Kidney epithelial cell (primary cell): ENCODE measurements around the gene DCC. TPM values are rescaled to one million over a fixed set of nuclear protein-coding genes. Genes with fewer than 3 reads are reported as not detected.

ENCODE experiments used
- DNase-seq: peaks from one replicate; pipeline ENCODE4 v3.0.0-alpha.2; 2010; ENCODE audit warnings: low read depth
- H3K27me3 ChIP-seq: 2 replicates; pipeline ENCODE4 v1.6.0; 2011; ENCODE audit warnings: low read length; ENCODE audit not compliant: control insufficient read depth, insufficient read depth
- H3K36me3 ChIP-seq: 2 replicates; pipeline ENCODE4 v1.5.1; 2011; ENCODE audit warnings: low read length; ENCODE audit not compliant: control insufficient read depth, insufficient read depth
- H3K4me3 ChIP-seq: 2 replicates; pipeline ENCODE4 v1.5.1; 2011; ENCODE audit warnings: low read depth, mild to moderate bottlenecking, control low read depth, low read length
- CTCF ChIP-seq: IDR thresholded peaks from 2 replicates; pipeline ENCODE4 v1.5.1; 2011; ENCODE audit warnings: mild to moderate bottlenecking, moderate library complexity, low read length, control low read depth, inconsistent platforms; ENCODE audit not compliant: insufficient read depth, poor library complexity, severe bottlenecking
- total RNA-seq: library from RNA; depleted of rRNA; stranded (reverse); fragments of >200 nt; gene quantifications from 2 replicates; pipeline ENCODE4 v1.2.3, GENCODE V29; 2015

The DCC gene
- total RNA-seq, 1 donor from 2014 or later = 0.04 TPM

DNA sequence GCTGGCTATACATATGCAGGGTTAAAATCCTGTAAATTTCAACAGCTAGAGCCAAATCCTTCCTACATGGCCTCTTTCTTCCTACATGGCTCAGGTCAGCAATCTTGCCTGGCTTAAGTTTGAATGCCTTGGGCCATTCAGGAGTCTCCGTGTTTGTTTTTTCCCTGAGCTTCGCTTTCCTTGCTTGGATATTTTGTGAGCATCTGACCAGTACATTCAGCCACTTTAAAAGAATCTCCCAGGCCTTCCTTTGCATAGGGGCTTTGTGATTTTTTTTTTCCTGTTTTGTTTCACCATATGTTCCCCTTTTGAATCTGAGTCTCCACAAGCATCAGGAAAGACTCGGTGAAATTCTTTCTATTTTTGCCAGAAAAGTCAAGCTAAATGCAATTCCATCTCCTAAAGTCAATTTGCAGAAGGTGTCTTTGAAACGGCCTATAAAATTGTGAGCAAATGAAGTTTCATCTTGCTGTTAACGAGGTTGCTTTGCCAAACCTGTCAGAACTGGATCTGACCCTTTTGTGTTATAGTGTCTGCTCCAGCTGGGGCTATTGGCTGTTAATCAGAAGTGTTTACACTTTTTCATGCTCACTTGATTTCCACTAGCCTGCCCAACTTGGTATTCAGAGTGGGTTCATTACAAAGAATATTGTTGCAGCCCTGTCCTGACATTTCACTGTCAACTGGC, 256.9 kb downstream of the DCC start:
- Histone ChIP-seq H3K36me3 (no peaks in the 10 kb centered on the region), H3K4me3 (no peak overlapping the region), H3K27me3 (no peaks in the 10 kb centered on the region)
- no peak for TF ChIP-seq CTCF
- no peak for DNase-seq

DNA sequence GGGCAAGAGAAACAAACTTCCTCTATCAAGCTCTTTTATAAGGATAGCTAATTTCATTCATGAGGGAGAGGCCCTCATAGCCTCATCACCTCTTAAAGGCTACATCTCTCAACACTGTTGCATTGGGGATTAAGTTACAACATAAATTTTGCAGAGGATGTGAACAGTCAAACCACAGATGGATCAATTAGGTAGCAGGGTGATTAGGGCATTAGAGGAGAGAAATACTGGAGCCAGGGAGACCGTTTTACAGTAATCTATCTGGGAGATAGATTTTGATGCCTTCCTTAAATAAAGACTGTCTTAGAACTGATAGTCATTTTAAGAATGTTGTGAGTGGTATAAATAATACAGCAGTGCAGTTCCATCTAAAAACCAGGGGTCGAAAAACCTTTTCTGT, 258.9 kb downstream of the DCC start:
- no peak for TF ChIP-seq CTCF
- no peak for DNase-seq
- no peaks in the 10 kb centered on the region for H3K27me3 ChIP-seq
- H3K4me3 ChIP-seq = no peak overlapping the region
- H3K36me3 ChIP-seq = no peaks in the 10 kb centered on the region

GRCh38 chr18:52602820-52603219, 262.8 kb downstream of the DCC start:
- Histone ChIP-seq H3K36me3 (no peaks in the 10 kb centered on the region), H3K4me3 (no peak overlapping the region), H3K27me3 (no peaks in the 10 kb centered on the region)
- TF ChIP-seq CTCF = no peak
- DNase-seq = no peak

- no peak overlapping the region for H3K4me3 ChIP-seq
- H3K27me3 ChIP-seq = no peaks in the 10 kb centered on the region
- DNase-seq = no peak
- no peak for TF ChIP-seq CTCF
- H3K36me3 ChIP-seq = no peaks in the 10 kb centered on the region
Observed at GRCh38 chr18:52605345-52605744, 265.3 kb downstream of the DCC start.

DNA sequence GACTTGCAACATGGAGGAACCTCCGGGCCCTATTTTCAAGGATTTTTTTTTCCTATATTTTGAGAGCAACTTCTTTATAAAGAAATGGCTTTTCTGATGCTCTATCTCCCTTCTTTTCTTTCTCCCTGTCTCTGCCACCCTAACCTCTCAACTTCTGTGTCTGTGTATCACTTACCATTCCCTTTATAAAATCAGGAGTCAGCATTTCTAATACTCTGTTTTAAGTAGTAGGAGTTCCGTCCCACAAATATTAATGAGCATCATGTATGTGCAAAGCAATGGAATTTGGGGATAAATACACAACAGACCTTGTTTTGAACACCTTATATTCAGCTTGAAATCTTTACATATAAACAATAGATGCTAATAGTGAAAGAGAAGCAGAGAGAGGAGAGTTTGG, 268.0 kb downstream of the DCC start:
- H3K27me3 ChIP-seq = no peaks in the 10 kb centered on the region
- H3K36me3 ChIP-seq = no peaks in the 10 kb centered on the region
- no peak overlapping the region for H3K4me3 ChIP-seq
- DNase-seq = no peak
- no peak for TF ChIP-seq CTCF
